IPS-15b (cell line): Measurements from ENCODE around the gene ANKS1A.

Experiments
- H3K27me3 ChIP-seq: one replicate; pipeline ENCODE4 v1.6.1; 2013; ENCODE audit warnings: low read length; ENCODE audit not compliant: control insufficient read depth, insufficient read depth
- H3K36me3 ChIP-seq: one replicate; pipeline ENCODE4 v1.6.1; 2013; ENCODE audit warnings: low read length; ENCODE audit not compliant: control insufficient read depth, insufficient read depth
- H3K4me1 ChIP-seq: one replicate; pipeline ENCODE4 v1.6.1; 2013; ENCODE audit warnings: mild to moderate bottlenecking, low read length; ENCODE audit not compliant: control insufficient read depth, insufficient read depth
- H3K4me3 ChIP-seq: one replicate; pipeline ENCODE4 v1.5.1; 2013; ENCODE audit warnings: low read depth, low read length
- H3K9ac ChIP-seq: one replicate; pipeline ENCODE4 v1.6.1; 2013; ENCODE audit warnings: low read depth, mild to moderate bottlenecking, low read length
- H3K9me3 ChIP-seq: one replicate; pipeline ENCODE4 v1.6.1; 2013; ENCODE audit warnings: mild to moderate bottlenecking, low read length; ENCODE audit not compliant: control insufficient read depth, insufficient read depth

ANKS1A gene

DNA sequence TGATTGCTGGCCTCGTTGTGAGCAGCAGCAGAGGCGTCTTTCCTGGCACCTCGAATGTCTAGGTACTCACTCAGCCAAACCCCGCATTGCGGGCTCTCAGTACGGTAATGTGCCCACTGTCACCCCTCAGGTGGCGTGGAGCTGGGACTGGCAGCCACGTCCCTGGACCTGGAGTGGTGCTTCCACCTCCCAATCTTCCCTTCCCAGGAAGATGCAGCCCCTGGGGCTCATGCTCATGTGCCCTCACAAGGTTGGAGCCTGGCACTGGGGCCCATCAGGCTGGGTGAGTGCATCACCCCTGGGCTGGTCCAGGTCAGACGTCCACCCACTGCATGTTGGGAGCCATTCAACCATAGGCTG is 176.4 kb downstream of the ANKS1A start:
- H3K9me3 ChIP-seq, result no peaks in the 10 kb centered on the region
- H3K4me1 ChIP-seq, result peaks cover 4% of the 10 kb centered on the region
- no peak overlapping the region for H3K4me3 ChIP-seq
- no peaks in the 10 kb centered on the region for H3K27me3 ChIP-seq
- H3K9ac ChIP-seq, result no peak overlapping the region
- H3K36me3 ChIP-seq, result peaks cover 24% of the 10 kb centered on the region

GRCh38 chr6:35065870-35066269 is 176.8 kb downstream of the ANKS1A start:
- peaks cover 23% of the 10 kb centered on the region for H3K36me3 ChIP-seq

DNA sequence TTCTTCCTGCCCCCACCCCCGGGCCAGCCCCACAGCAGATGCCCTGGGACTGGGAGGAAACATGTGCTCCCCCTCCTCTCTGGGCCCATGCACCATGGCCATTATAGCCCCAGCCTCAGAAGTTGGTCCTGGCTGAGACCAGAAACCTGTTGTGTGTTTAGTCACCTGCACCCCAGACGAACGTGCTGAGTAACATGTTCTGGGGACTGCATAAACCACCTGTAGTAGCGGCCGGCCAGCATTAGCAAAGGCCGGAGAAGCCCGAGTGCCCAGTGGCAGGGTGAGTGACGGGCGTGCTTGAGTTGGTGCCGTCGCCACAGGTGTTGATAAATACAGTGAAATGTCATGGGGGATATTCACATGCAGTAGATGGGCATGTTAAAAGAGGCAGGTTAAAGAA is 178.2 kb downstream of the ANKS1A start:
- no peak overlapping the region for H3K9ac ChIP-seq

More at GRCh38 chr6:35065870-35066269, 176.8 kb downstream of the ANKS1A start:
- no peak overlapping the region for H3K9ac ChIP-seq
- H3K4me3 ChIP-seq, result no peak overlapping the region
- no peaks in the 10 kb centered on the region for H3K9me3 ChIP-seq
- peaks cover 4% of the 10 kb centered on the region for H3K4me1 ChIP-seq
- H3K27me3 ChIP-seq, result no peaks in the 10 kb centered on the region

DNA sequence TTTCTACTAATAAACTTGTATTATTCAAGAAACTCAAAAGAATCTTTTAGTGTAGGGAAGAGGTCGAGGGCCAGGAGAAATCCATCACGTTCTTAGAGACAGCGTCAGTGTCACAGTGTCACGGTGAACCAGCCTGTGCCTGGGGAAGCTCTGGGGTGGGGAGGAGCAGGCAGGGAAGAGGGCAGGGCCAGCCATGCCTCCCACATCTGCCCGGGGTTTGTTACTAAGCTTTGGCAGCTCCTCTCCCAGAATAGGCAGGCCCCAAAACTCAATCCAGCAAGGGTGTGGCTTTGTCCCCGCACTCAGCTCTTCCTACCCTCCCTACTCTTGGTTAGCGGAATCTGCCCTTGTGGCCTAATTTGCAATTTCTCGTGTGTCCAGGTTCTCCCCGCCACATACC is 179.2 kb downstream of the ANKS1A start:
- H3K9ac ChIP-seq, result no peak overlapping the region
- H3K9me3 ChIP-seq, result no peaks in the 10 kb centered on the region
- peaks cover 21% of the 10 kb centered on the region for H3K36me3 ChIP-seq
- no peak overlapping the region for H3K4me3 ChIP-seq
- H3K27me3 ChIP-seq, result no peaks in the 10 kb centered on the region
- H3K4me1 ChIP-seq, result peaks cover 10% of the 10 kb centered on the region

More for the DNA sequence above, 178.2 kb downstream of the ANKS1A start:
- Histone ChIP-seq H3K36me3 (peaks cover 23% of the 10 kb centered on the region), H3K27me3 (no peaks in the 10 kb centered on the region), H3K9me3 (no peaks in the 10 kb centered on the region), H3K4me3 (no peak overlapping the region), H3K4me1 (peaks cover 10% of the 10 kb centered on the region)

- Histone ChIP-seq H3K4me1 (peaks cover 10% of the 10 kb centered on the region), H3K9me3 (no peaks in the 10 kb centered on the region), H3K4me3 (no peak overlapping the region), H3K27me3 (no peaks in the 10 kb centered on the region), H3K36me3 (peaks cover 19% of the 10 kb centered on the region), H3K9ac (no peak overlapping the region)
Measured at GRCh38 chr6:35068644-35069043, 179.6 kb downstream of the ANKS1A start.

DNA sequence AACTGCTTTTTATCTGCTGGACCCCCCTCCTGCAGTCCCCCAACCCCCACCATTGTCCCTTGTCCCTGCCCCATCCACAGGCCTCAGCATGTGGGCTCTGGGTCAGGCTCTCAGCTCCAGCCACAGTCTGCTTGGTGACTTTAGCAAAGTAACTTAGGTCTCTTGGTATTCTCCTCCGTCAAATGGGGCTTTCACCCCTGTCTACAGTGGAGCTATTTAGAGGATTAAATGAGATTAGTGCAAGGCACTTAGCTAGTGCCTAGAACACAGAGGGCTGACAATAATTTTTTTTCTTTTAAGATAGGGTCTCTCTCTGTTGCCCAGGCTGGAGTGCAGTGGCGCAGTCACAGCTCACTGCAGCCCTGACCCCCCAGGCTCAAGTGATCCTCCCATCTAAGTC is 180.2 kb downstream of the ANKS1A start:
- H3K36me3 ChIP-seq, result peaks cover 19% of the 10 kb centered on the region
- H3K9me3 ChIP-seq, result no peaks in the 10 kb centered on the region
- H3K9ac ChIP-seq, result no peak overlapping the region

DNA sequence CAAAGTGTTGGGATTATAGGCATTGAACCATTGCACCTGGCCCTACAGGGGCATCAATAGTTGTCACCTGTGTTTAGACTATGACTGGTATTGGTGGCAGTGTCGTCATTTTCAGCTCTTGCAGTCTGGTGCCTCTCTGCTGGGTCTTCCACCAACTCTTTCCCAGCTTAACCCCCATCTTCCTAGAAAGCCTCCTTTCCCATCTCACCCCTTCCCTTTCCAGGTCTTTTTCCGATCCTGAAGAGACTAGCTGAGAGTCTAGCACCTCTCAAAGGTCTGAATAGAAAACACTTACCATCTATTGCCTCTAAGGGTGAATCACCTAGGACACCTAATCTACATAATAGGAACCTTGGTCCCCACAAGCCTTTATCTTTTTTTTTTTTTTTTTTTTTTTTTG is 181.1 kb downstream of the ANKS1A start:
- Histone ChIP-seq H3K36me3 (peaks cover 18% of the 10 kb centered on the region), H3K9ac (no peak overlapping the region), H3K9me3 (no peaks in the 10 kb centered on the region), H3K4me3 (no peak overlapping the region), H3K4me1 (peaks cover 10% of the 10 kb centered on the region), H3K27me3 (no peaks in the 10 kb centered on the region)

More for the DNA sequence above, 180.2 kb downstream of the ANKS1A start:
- Histone ChIP-seq H3K4me1 (peaks cover 10% of the 10 kb centered on the region), H3K27me3 (no peaks in the 10 kb centered on the region), H3K4me3 (no peak overlapping the region)

GRCh38 chr6:35071347-35071994 is 182.4 kb downstream of the ANKS1A start:
- no peak overlapping the region for H3K4me3 ChIP-seq
- H3K27me3 ChIP-seq, result no peaks in the 10 kb centered on the region
- H3K9ac ChIP-seq, result no peak overlapping the region
- peaks cover 10% of the 10 kb centered on the region for H3K4me1 ChIP-seq
- H3K9me3 ChIP-seq, result no peaks in the 10 kb centered on the region
- peaks cover 6% of the 10 kb centered on the region for H3K36me3 ChIP-seq

DNA sequence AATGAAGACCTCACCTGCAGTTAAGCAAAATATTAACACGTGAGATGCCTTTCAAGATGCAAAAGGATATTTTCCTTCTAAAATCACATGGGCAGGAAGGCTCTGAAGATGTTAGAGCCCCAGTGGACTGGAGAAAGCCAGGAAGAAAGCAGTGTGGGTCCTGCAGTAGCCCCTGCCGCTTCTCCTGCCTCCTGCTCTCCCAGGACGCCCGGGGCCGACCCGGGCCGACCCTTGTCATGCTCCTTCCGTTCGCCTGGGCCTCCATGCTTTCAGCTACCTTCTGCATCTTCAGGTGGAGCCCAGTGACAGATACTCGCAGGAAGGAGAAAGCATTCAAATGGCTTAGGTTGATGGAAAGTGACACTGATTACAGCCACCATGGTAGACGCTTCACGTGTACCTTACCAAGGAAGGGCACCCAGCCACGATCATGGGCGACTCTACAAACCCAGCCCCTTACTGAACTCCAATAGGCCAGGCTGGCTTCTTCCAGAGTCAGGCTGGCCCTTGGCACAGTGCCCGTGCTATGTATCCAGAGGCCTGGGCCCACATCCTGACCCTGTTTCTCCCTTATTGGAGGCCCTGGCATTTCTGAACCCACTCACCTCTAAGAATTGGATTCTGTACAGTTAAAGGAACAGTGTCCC is 183.1 kb downstream of the ANKS1A start:
- Histone ChIP-seq H3K36me3 (peaks cover 4% of the 10 kb centered on the region), H3K27me3 (no peaks in the 10 kb centered on the region), H3K9me3 (no peaks in the 10 kb centered on the region), H3K9ac (no peak overlapping the region), H3K4me1 (peaks cover 10% of the 10 kb centered on the region), H3K4me3 (no peak overlapping the region)

GRCh38 chr6:35072698-35073055 is 183.6 kb downstream of the ANKS1A start:
- no peaks in the 10 kb centered on the region for H3K27me3 ChIP-seq
- no peaks in the 10 kb centered on the region for H3K9me3 ChIP-seq
- peaks cover 10% of the 10 kb centered on the region for H3K4me1 ChIP-seq
- H3K9ac ChIP-seq, result no peak overlapping the region
- no peak overlapping the region for H3K4me3 ChIP-seq
- H3K36me3 ChIP-seq, result peaks cover 2% of the 10 kb centered on the region

GRCh38 chr6:35073211-35073610 is 184.2 kb downstream of the ANKS1A start:
- Histone ChIP-seq H3K4me3 (no peak overlapping the region), H3K36me3 (peaks cover 2% of the 10 kb centered on the region), H3K4me1 (peaks cover 10% of the 10 kb centered on the region)

DNA sequence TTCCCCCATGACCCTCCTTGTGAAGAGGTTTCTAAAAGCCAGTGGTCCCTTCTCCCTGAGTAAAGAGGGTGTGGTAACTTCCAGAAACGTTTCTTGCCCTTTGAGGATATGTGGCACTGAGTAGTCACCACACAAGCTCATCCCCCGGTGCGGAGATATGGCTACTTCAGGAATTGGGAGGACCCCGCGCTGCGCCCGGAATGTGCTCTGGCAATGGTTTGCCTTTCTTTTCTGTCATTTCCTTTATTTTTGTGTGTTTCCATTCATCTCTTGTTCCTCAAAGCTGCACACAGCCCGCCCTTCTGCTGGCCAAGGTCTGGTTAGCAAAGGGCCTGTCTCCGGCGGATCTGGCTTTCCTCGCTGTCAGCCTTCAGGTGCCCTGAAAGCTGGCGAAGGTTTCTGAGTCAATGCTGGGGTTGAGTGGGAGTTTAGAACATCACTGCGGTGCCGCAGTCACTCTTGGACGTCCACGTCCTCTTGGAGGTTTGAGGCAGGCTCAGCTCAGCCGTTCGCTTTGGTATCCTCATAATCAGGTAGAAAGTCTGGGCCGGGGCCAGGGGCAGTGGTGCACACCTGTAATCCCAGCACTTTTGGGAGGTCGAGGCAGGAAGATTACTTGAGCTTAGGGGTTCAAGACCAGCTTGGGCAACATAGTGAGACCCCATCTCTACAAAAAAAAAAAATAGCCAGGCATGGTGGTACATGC is 184.9 kb downstream of the ANKS1A start:
- H3K9ac ChIP-seq, result no peak overlapping the region
- no peaks in the 10 kb centered on the region for H3K9me3 ChIP-seq
- peaks cover 7% of the 10 kb centered on the region for H3K36me3 ChIP-seq
- no peak overlapping the region for H3K4me3 ChIP-seq
- peaks cover 7% of the 10 kb centered on the region for H3K4me1 ChIP-seq
- no peaks in the 10 kb centered on the region for H3K27me3 ChIP-seq

More at GRCh38 chr6:35073211-35073610, 184.2 kb downstream of the ANKS1A start:
- H3K9ac ChIP-seq, result no peak overlapping the region
- no peaks in the 10 kb centered on the region for H3K9me3 ChIP-seq
- no peaks in the 10 kb centered on the region for H3K27me3 ChIP-seq
